Transverse colon (tissue), 4 donors: ENCODE results near the gene GNAQ. TPM values are rescaled to one million over a fixed set of nuclear protein-coding genes. Genes with fewer than 3 reads are reported as not detected.

ENCODE experiments used
- DNase-seq: peaks from one replicate; pipeline ENCODE4 v3.0.0-alpha.2; 2019
- H3K27ac ChIP-seq, 4 donors: fragments of 200-600 bp; sonication (generic); 2 replicates each; pipeline ENCODE4 v1.5.1; 2016 to 2018; ENCODE audit warnings: inconsistent platforms in 4 of 4
- H3K27me3 ChIP-seq: fragments of 200-600 bp; sonication (generic); 2 replicates; pipeline ENCODE4 v1.5.1; 2017; ENCODE audit warnings: inconsistent platforms
- H3K36me3 ChIP-seq, 4 donors: fragments of 200-600 bp; sonication (generic); 2 replicates each; pipeline ENCODE4 v1.5.1; 2017 to 2019; ENCODE audit warnings: inconsistent platforms in 4 of 4
- H3K4me1 ChIP-seq, 4 donors: fragments of 200-600 bp; sonication (generic); 2 replicates each; pipeline ENCODE4 v1.5.1; 2017 to 2020; ENCODE audit warnings: inconsistent platforms in 4 of 4
- H3K4me3 ChIP-seq, 4 donors: fragments of 200-600 bp; sonication (generic); 1 replicate in 1 of 4; 2 replicates in 3 of 4; pipeline versions ENCODE4 v1.5.1 to v1.6.1; 2017 to 2019; ENCODE audit warnings: inconsistent platforms in 4 of 4
- H3K9me3 ChIP-seq, 2 donors: fragments of 200-600 bp; sonication (generic); 2 replicates each; pipeline ENCODE4 v1.5.1; 2017 to 2019; ENCODE audit warnings: inconsistent platforms in 2 of 2
- CTCF ChIP-seq, 5 experiments: fragments of 200-600 bp in 3 of 5; fragments of 450-650 bp in 2 of 5; sonication (generic) in 3 of 5; IDR thresholded peaks; 1 replicate in 2 of 5; 2 replicates in 3 of 5; pipeline ENCODE4 v1.5.1; 2016 to 2017; ENCODE audit warnings: antibody characterized with exemption in 5 of 5, inconsistent platforms in 3 of 5, mild to moderate bottlenecking in 2 of 5, moderate library complexity in 1 of 5
- EP300 ChIP-seq: sonication (generic); formaldehyde crosslinking; IDR thresholded peaks from one replicate; pipeline ENCODE4 v1.6.1; 2017; ENCODE audit warnings: antibody characterized with exemption, low read depth
- POLR2A ChIP-seq: fragments of 450-650 bp; IDR thresholded peaks from one replicate; pipeline ENCODE4 v1.6.1; 2016; ENCODE audit warnings: antibody characterized with exemption, mild to moderate bottlenecking, moderate library complexity
- POLR2AphosphoS5 ChIP-seq, 3 donors: sonication (generic); formaldehyde crosslinking; IDR thresholded peaks; one replicate each; pipeline ENCODE4 v1.6.1; 2016; ENCODE audit warnings: antibody characterized with exemption in 3 of 3
- WGBS, 2 donors: methylation state at CpG; one replicate each; pipeline ENCODE4 v1.1.5; 2018; ENCODE audit warnings: low coverage in 1 of 2; 5-methylcytosine and 5-hydroxymethylcytosine counted together
- in situ Hi-C, 4 donors: fragments of 200-750 bp; cut with MboI; loops; one replicate each; pipeline versions ENCODE4 v1.15.0 to v1.15.1; 2017; ENCODE audit warnings: low sequenced_read_pairs in 3 of 4, low pct_ligation_motif_present in 1 of 4, low pct_unique_long_range_greater_than_20kb in 1 of 4
- intact Hi-C: fragments of 100-400 bp; cut with DNase I; formaldehyde crosslinking; loops from one replicate; pipeline ENCODE4 v1.15.1; 2023; ENCODE audit warnings: low total_unique reads
- total RNA-seq, 4 donors: library from RNA; depleted of rRNA; stranded (reverse); fragments of >200 nt; gene quantifications; one replicate each; pipeline ENCODE4 v1.1.0, GENCODE V29; 2016

The GNAQ gene
- total RNA-seq, 4 donors from 2014 or later: 36.3 to 54.9 (median 47.1) TPM

- peaks cover 2 to 38% (median 20%) of the 10 kb centered on the region in 4 donors for H3K4me1 ChIP-seq
- H3K27ac ChIP-seq: no peak overlapping the region
- no peak for TF ChIP-seq CTCF (IDR thresholded peaks at IDR 0.05)
- no peak for TF ChIP-seq POLR2A
- TF ChIP-seq POLR2AphosphoS5 (IDR thresholded peaks at IDR 0.05): no peak
- TF ChIP-seq EP300: no peak
- intact Hi-C loops (no loop called here), in situ Hi-C loops (no loop called here)
- H3K4me3 ChIP-seq: no peak overlapping the region
- 61 to 67% methylated on average over 1 of the region's 1 CpG for WGBS, 2 donors
- H3K27me3 ChIP-seq: no peaks in the 10 kb centered on the region
- no peak for DNase-seq
- no peaks in the 10 kb centered on the region for H3K9me3 ChIP-seq
- no peaks in the 10 kb centered on the region for H3K36me3 ChIP-seq
Observed at GRCh38 chr9:77856615-77857014, 175.0 kb downstream of the GNAQ start.

- no peaks in the 10 kb centered on the region for H3K9me3 ChIP-seq
- no peak overlapping the region for H3K4me3 ChIP-seq
- H3K4me1 ChIP-seq: peaks cover 2 to 39% (median 21%) of the 10 kb centered on the region in 4 donors
- H3K27ac ChIP-seq: peak overlapping the region in 1 of 4 donors; percentile 8
- no peak for DNase-seq
- intact Hi-C loops (no loop called here), in situ Hi-C loops (no loop called here)
- 69 to 85% methylated on average over 1 of the region's 1 CpG for WGBS, 2 donors
- no peaks in the 10 kb centered on the region for H3K36me3 ChIP-seq
- H3K27me3 ChIP-seq: no peaks in the 10 kb centered on the region
- no peak for TF ChIP-seq POLR2AphosphoS5 (IDR thresholded peaks at IDR 0.05)
- no peak for TF ChIP-seq POLR2A
- no peak for TF ChIP-seq CTCF (IDR thresholded peaks at IDR 0.05)
- no peak for TF ChIP-seq EP300
Observed at GRCh38 chr9:77854916-77855311, 176.7 kb downstream of the GNAQ start.

GRCh38 chr9:77854258-77854915 is 177.2 kb downstream of the GNAQ start:
- Histone ChIP-seq H3K27ac (peak overlapping the region in 1 of 4 donors; percentile 8), H3K9me3 (no peaks in the 10 kb centered on the region), H3K36me3 (no peaks in the 10 kb centered on the region), H3K4me3 (no peak overlapping the region), H3K4me1 (peaks cover 2 to 39% (median 21%) of the 10 kb centered on the region in 4 donors), H3K27me3 (no peaks in the 10 kb centered on the region)
- no peak for TF ChIP-seq POLR2A
- no peak for TF ChIP-seq EP300
- 28 to 47% methylated on average over 4 of the region's 4 CpGs for WGBS, 2 donors
- intact Hi-C loops: no loop called here
- in situ Hi-C loops: no loop called here
- no peak for DNase-seq

- Histone ChIP-seq H3K27ac (no peak overlapping the region), H3K9me3 (no peaks in the 10 kb centered on the region), H3K4me1 (peaks cover 2 to 42% (median 22%) of the 10 kb centered on the region in 4 donors), H3K36me3 (no peaks in the 10 kb centered on the region), H3K27me3 (no peaks in the 10 kb centered on the region), H3K4me3 (no peak overlapping the region)
- TF ChIP-seq POLR2A (no peak), POLR2AphosphoS5 (IDR thresholded peaks at IDR 0.05) (no peak), EP300 (no peak), CTCF (IDR thresholded peaks at IDR 0.05) (no peak)
- DNase-seq: no peak
- in situ Hi-C loops (no loop called here), intact Hi-C loops (no loop called here)
- WGBS, 2 donors: 77 to 83% methylated on average over 3 of the region's 3 CpGs
Observed at GRCh38 chr9:77853716-77854115, 177.9 kb downstream of the GNAQ start.
